GM19468 (cell line): Measurements from ENCODE around the gene STAB2.

Source experiments
- ATAC-seq: cut with Tn5 transposase; IDR thresholded peaks from one replicate; pipeline ENCODE4 v1.9.1; 2021; ENCODE audit warnings: mild to moderate bottlenecking, moderate library complexity, moderate number of reproducible peaks; ENCODE audit not compliant: unreplicated experiment; ENCODE audit errors: extremely low read depth

Gene STAB2

GRCh38 chr12:103771466-103771865 is 184.4 kb downstream of the STAB2 start:
- no peak for ATAC-seq

DNA sequence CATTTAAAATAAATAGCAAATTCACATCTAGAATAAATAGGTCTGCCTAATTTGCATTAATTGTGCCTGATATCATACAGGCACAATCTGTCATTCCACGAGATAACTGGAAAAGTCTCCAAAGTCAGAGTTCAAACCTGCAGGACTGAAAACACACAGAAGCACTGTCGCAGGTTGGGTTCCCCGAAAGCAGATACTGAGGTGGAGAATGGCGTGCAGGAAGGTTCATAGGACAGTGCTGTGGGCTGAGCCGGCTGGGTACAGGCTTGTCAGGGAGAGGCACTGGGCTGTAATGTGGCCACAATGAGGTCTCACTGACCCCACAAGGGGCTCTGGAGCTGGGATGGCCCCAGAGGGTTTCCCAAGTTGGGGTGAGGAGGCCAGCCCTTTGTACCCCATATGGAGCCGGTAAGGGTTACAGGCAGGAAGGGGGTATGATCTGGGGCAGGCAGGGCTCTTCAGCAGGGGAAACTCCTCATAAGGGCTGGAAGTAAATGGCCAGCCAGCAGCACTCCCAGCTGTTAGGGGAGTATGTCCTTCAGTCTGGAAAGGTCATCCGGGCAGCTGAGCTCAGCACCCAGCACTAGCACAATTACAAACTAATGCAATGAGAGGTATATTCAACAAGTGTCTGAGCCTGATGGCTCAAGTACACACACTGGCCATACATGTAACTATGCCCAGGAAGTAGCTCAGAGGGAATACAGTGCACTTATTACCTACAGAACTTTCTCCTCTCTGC is 185.5 kb downstream of the STAB2 start:
- ATAC-seq, result no peak

DNA sequence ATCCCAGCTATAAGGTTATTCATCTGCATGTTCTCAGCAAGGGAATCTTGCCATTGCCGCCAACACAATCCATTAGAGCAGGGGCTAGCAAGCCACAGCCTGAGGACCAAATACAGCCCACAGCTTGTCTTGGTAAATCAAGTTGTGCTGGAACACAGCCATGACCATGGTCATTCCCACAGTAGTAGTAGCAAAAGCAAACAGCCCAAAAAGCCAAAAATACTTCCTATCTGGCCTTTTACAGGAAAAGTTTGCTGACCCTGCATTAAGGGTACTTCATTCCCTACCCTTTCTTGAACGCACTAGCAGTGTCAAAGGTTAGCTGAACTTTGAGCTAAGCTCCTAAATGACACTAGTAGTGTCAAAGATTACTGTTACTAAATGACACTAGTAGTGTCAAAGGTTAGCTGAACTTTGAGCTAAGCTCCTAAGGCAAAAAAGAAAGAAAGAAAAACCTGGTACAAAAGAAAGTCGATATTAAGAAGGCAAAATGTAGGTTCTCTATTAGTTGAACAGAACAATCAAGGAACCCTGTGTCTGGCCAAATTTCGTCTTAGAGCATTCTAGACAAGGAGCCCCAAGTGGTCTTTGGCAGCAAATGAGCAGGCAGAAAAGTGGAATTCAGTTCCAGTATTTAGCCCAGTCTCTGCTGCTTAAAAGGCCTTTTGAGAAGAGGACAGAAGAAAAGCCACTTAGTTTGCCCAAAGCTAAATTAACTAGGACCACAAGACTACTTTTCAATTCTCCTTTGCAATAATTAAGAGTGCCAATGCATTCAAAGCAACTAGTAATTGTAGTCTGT is 186.2 kb downstream of the STAB2 start:
- ATAC-seq, result no peak

DNA sequence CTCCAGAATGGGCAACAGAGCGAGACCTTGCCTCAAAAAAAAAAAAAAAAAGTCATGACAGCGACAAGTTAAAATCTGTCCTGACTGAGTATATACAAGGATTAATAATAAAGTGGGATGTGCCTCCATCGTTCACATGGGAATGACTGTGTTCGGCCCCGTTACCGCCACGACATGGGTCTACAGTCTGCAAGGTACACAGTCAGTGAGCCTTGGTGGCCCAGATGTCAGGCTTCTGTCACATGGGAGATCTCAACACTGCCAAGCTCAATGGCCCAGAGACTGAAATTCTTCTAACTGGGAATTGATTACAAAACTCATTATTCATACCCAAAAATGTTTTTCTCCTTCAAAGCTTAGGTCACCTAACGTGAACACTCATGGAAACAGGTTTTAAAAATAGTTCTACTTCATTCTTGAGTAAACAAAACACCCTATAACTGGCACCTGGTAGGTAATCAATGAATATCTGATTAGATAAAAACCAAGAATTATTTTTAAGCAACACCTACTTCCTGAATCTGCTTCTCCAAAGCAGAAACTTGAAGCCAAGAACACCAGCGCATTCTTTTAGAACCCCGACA is 188.0 kb downstream of the STAB2 start:
- ATAC-seq, result no peak

DNA sequence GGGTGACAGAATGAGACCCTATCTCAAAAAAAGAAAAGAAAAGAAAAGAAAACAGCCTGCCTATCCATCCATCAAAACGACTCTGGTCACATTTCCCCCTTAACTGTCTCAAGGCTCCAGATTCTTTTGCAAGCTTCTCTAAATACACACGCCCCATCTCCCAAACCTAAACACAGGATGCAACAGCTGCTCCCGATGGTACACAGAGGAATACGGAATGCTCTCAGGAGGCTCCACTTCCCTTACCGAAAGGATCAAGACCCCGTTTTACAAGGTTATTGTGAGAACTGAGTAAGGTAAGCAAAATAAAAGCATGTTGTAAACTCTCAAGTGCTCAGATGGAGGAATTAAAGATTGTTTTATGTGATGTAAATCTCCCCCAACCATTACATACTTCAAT is 191.7 kb downstream of the STAB2 start:
- no peak for ATAC-seq

- no peak for ATAC-seq
These were observed 192.5 kb downstream of the STAB2 start for GRCh38 chr12:103779410-103780092.

DNA sequence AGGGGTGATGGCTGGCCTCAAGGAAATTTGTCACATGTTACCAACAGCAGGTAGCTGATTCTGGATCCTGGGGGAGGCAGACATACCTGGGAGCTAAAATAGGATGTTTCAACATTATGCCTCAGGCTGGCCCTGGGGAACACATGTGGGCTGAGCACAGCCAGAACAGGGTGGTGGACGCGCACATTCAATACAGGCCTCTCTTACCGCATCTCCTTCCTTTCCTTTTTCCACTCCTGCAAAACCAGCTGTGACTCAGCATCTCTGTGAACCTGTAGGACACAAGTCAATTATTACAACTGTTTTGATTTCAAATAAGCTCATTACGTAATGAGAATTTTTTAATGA is 193.0 kb downstream of the STAB2 start:
- ATAC-seq, result no peak

DNA sequence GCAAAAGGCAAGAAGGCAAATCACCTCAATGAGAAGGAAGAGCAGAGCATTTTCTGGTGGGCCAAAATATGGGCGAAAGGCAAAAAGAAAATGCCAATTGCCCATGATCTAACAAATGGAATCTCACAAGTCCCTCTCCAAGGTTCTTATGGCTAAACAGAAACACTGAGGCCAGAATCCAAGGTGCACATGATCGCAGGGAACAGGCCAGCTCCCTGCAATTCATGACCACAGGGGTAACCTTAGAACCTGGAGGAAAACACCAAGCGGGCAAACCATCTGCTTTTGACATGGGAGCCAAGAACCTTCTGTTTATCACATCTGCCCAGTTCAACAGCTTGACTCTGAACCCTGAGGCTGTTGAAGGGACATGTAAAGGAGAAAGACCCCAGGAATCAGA is 193.9 kb downstream of the STAB2 start:
- no peak for ATAC-seq

GRCh38 chr12:103782399-103782798 is 195.3 kb downstream of the STAB2 start:
- no peak for ATAC-seq

DNA sequence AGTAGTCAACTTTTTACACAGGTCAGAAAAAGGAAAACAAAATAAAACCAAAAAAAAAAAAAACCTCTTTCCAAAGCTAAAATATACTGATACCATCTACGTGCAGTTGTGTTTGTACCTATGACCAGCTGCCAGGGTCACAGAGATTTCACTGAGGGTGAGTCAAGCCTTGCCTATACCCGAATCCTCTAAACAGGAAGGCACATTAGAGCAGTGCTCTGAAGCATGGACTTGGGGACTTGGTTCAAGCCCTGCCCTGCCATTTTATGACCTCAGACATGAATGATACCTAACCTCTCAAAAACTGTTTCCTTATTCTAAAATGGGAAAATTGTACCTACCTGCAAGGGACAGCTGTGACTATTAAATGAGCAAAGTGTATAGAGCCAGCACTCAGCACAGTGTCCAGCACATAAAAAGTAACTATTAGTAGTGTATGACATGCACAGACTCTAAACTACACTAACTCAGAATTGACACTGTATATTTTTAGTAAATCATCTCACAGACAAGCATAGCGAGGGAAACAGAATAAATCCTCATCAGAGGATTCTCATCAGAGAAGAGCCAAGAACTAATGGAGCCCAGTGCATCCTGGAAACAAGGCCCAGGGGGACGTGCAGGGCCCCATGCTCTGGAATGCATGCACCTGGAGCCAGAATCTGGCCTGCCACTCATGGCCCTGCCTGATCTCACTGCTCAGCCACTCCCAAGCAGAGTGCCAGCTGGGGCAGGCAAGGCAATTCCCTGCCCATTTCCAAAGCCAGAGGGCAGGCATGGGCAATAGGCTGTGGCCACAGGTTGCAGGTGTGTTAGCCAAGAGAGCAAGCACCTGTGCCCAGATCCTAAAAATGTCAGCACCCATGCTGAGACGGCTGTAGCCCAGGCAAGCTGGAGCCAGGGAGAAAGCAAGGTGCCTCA is 196.9 kb downstream of the STAB2 start:
- ATAC-seq, result no peak

- ATAC-seq, result no peak
These were observed 198.4 kb downstream of the STAB2 start for GRCh38 chr12:103785243-103786031.

DNA sequence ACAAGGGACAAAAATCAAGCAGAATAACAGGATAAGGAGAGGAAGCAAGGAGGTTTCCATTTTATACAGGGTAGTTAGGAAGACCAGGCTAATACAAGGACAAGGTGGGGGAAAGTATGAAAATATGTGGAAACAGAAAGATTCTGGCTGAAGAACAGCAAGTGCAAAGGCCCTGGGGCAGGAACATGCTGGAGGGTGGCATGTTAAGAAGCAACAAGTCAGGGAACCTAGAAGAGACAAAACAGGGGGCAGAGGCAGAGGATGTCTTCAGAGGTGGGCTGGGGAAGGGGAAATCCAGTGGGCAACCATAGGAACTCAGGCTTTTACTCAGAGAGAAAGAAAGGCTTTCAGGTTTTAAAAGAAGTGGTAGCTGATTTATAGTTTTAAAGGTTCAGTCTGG is 199.1 kb downstream of the STAB2 start:
- ATAC-seq, result no peak

DNA sequence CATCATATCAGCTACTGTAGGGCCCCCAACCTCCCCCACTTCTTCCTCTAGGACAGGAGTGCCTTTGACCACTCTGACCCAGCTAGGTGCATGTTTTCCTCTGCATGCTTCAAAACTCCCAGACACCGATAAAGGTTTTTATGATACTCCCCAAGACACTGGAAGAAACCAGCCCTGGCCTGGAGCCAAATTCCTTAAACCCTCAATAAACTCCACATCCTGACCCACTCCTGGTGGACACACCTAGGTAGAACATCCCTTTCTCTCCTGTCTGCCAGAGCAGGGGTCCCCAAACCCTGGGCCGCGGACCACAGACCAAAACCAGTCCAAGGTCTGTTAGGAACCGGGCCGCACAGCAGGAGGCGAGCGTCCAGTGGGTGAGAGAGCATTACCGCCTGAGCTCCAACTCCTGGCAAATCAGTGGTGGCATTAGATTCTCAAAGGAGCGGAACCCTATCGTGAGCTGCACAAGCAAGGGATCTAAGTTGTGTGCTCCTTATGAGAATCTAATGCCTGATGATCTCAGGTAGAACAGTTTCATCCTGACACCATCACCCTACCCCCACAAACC is 204.4 kb downstream of the STAB2 start:
- no peak for ATAC-seq

DNA sequence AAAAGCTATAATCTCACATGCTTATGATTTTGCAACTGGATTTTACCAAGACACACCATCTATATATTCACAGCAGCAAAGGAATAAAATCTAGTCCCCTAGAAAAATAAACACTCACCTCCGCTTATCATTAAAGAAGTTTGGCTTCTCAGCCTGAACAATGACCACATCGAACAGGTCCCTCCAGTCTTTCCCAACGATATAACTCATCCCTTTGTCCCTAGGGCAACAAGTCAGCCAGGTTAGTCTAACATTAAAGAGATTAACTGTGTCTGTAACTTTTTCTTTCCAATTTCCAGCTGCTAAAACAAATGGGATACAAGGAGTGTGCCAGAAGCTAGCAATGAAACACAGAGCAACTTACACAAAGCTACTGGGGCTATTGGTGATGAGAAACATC is 206.0 kb downstream of the STAB2 start:
- no peak for ATAC-seq

- ATAC-seq, result no peak
These were observed 206.5 kb downstream of the STAB2 start for GRCh38 chr12:103793512-103794045.

DNA sequence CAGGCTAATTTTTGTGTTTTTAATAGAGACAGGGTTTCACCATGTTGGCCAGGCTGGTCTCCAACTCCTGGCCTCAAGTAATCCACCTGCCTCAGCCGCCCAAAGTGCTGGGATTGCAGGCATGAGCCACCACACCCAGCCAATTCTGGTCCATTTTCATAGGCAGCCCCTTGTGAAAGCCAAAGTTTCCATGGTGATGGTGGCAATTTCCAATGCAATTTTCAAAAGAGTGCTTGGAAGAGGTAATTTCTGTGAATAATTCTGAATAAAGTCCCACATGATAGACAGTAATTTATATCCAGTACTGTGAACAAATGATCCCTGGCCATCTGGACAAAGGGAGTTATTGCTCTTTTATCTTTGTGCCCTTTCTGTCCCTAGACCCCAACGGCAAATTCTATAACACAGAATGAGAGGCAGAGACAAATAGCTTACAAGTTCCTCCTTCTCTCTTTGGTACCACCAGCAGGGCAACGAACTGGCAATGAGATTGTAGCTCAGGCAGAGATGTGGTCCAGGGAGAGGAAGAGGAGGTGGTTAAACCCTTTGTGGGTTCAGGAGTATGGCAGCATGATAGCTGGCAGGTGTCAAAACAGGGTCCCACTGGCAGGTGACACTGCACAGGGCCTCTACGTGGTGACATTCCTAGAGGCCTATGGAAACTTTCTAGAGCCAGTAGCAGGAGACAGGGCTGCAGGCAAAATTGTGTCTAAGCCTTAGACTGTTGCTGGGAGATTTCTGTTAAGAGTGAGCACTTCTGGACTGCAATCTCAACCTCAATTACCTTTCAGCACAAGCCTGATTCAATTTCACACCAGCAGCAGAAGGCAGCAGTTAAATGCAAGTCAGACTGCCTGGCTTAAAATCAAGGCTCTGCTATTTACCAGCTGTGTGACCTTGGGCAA is 207.5 kb downstream of the STAB2 start:
- ATAC-seq, result no peak

DNA sequence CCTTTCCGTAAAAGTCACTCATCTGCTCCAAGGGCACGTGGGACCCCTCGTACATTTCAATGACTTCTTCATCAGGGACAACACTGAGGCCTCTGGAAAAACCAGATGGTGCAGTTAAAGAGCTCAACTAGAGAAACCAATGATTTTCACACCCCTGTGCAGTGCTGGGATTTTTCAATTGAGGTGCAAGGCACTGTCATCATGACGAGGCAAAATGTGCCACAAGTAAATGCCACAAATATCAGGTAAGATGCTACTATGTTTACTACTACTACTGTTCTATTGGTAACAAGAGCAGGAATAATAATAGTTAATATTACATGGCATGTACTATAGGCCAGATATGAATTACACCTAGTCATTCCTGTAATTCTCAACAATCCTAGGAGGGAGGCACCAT is 211.5 kb downstream of the STAB2 start:
- ATAC-seq, result no peak

DNA sequence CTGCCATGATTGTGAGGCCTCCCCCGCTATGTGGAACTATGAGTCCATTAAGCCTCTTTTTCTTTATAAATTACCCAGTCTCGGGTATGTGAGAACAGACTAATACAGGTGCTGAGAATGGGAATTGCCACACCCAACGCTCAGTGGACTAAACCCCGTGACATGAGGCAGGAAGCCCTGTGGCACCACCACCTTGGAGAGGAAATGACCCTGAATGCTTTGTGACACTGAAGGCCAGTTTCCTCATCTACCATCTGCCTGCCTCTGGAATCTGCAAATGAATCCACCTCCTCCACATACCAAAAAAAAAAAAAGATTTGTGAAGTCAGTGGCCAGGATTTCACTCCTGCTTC is 212.4 kb downstream of the STAB2 start:
- no peak for ATAC-seq
